Liver (tissue), 3 donors: ENCODE results near the gene CMIP.

Experiments
- GABPA ChIP-seq, 2 donors: IDR thresholded peaks in 1 of 2; conservative IDR thresholded peaks in 1 of 2; 2 replicates each; pipeline ENCODE4 v1.6.1; 2016; ENCODE audit warnings: antibody characterized with exemption in 2 of 2, mild to moderate bottlenecking in 1 of 2, moderate library complexity in 1 of 2
- NR2F2 ChIP-seq: IDR thresholded peaks from 2 replicates; pipeline ENCODE4 v1.6.1; 2016; ENCODE audit warnings: antibody characterized with exemption
- RXRA ChIP-seq, 2 donors: IDR thresholded peaks; 2 replicates each; pipeline ENCODE4 v1.6.1; 2017 to 2018; ENCODE audit warnings: antibody characterized with exemption in 2 of 2, mild to moderate bottlenecking in 1 of 2
- SP1 ChIP-seq: IDR thresholded peaks from 2 replicates; pipeline ENCODE4 v1.6.1; 2018; ENCODE audit warnings: antibody characterized with exemption, mild to moderate bottlenecking
- TF ChIP-seq, protein P1 (sequence below): fragments of 150-350 bp; IDR thresholded peaks from 2 replicates; pipeline ENCODE4 v1.5.1; 2017; ENCODE audit warnings: improper control_type of control experiment, low read depth, low read length; ENCODE audit not compliant: missing input control
- TF ChIP-seq, protein P2 (sequence below): IDR thresholded peaks from 2 replicates; pipeline ENCODE4 v1.6.1; 2016; ENCODE audit warnings: antibody characterized with exemption
- donor health status: healthy.
- donor health status: healthy.

DNA sequence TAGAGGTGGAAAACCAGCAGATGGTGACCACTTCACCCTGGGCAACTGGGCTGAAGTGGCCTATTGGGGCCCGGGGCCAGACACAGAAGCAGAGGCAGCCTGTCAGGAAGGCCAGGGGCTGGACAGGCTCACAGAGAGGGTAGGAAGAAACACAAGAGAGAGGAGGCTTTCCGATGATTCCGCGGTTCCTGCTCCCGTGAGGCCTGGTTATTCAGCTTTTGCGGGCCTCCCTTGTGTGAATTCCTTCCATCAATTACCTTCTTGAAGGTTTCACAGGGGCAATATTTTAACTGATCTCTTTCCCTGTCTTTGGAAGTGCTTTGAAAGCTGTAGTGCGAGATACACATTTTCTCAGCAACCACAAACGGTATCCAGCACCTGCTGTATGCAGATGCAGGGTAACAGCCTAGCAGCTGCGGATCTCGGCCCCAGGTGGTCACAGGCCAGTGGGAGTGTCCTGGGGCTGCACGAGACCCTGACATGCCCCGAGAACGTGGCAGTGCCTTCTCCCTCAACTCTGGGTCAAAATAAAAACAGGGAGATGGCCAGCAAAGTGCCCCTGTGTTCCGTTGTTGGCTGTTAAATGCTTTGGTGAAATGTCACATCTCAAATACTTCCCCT is 11.6 kb upstream of the CMIP start:
- TF ChIP-seq NR2F2 (no peak), GABPA (IDR thresholded peaks at IDR 0.05 in 1 of 2, conservative IDR thresholded peaks at IDR 0.05 in 1 of 2) (no peak), RXRA (IDR thresholded peaks at IDR 0.05) (no peak), SP1 (no peak)
- TF ChIP-seq, protein P1, sequence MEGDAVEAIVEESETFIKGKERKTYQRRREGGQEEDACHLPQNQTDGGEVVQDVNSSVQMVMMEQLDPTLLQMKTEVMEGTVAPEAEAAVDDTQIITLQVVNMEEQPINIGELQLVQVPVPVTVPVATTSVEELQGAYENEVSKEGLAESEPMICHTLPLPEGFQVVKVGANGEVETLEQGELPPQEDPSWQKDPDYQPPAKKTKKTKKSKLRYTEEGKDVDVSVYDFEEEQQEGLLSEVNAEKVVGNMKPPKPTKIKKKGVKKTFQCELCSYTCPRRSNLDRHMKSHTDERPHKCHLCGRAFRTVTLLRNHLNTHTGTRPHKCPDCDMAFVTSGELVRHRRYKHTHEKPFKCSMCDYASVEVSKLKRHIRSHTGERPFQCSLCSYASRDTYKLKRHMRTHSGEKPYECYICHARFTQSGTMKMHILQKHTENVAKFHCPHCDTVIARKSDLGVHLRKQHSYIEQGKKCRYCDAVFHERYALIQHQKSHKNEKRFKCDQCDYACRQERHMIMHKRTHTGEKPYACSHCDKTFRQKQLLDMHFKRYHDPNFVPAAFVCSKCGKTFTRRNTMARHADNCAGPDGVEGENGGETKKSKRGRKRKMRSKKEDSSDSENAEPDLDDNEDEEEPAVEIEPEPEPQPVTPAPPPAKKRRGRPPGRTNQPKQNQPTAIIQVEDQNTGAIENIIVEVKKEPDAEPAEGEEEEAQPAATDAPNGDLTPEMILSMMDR, result no peak
- TF ChIP-seq, protein P2, sequence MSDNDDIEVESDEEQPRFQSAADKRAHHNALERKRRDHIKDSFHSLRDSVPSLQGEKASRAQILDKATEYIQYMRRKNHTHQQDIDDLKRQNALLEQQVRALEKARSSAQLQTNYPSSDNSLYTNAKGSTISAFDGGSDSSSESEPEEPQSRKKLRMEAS, result no peak
